22Rv1 (cell line): Measurements from ENCODE around the gene MATN4.

Experiments used
- ZFX ChIP-seq: fragments of 450-650 bp; IDR thresholded peaks from 2 replicates; pipeline ENCODE4 v1.6.1; 2017; ENCODE audit warnings: antibody characterized with exemption, borderline replicate concordance
- TF ChIP-seq, protein P1 (sequence below): fragments of 450-650 bp; IDR thresholded peaks from 2 replicates; pipeline ENCODE4 v1.5.1; 2017; ENCODE audit warnings: mild to moderate bottlenecking

DNA sequence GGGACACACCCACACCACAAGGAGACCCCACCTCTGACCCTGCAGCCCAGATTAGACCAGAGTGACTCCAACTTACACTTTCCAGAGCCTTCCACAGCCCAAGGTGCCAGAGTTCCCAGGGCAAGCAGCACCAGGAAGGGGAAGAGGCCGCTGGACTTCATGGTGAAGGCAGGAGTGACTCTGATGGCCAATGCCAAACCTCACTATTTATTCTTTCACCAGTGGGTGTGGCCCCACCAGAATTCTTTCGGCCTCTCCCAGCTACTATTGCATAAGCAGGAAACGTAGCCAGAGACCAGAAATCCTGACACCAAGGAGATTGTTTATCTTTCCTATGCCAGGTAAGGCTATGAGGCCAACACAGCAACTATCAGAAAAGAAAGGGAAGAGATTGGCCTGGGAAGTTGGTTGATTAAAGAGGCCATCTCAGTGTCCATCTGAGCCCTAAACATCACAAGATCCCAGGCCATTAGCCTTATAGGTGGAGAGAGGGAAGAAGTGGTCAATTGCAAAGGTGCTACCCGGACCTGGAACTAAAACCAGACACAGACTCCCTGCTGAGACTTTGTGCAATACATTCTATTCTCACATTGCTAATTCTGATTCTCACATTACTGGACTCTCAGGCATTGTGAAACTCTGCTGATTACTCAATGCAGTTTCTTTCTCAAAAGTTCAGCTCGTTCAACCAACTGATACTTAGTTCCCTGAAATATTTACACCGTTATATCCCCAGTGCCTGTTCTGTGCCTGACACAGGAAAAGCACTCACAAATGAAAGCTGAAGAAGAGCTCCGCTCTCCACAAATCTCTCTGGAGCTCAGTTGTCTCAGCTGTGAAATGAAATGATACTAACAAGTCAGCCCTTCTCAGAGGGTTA lies 53.5 kb downstream of the MATN4 start, which contains the start of gene SLPI:
- TF ChIP-seq, protein P1, sequence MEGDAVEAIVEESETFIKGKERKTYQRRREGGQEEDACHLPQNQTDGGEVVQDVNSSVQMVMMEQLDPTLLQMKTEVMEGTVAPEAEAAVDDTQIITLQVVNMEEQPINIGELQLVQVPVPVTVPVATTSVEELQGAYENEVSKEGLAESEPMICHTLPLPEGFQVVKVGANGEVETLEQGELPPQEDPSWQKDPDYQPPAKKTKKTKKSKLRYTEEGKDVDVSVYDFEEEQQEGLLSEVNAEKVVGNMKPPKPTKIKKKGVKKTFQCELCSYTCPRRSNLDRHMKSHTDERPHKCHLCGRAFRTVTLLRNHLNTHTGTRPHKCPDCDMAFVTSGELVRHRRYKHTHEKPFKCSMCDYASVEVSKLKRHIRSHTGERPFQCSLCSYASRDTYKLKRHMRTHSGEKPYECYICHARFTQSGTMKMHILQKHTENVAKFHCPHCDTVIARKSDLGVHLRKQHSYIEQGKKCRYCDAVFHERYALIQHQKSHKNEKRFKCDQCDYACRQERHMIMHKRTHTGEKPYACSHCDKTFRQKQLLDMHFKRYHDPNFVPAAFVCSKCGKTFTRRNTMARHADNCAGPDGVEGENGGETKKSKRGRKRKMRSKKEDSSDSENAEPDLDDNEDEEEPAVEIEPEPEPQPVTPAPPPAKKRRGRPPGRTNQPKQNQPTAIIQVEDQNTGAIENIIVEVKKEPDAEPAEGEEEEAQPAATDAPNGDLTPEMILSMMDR = no peak
- TF ChIP-seq ZFX = no peak
